GM23248 (cell line): ENCODE measurements around the gene CROCC2.

Experiments used
- EZH2 ChIP-seq: fragments of 200-600 bp; sonication (generic); IDR thresholded peaks from 2 replicates; pipeline ENCODE4 v1.6.1; 2018; ENCODE audit warnings: antibody characterized with exemption, mild to moderate bottlenecking; ENCODE audit not compliant: insufficient read depth, poor library complexity, severe bottlenecking
- EZH2phosphoT487 ChIP-seq: fragments of 200-600 bp; sonication (generic); IDR thresholded peaks from 2 replicates; pipeline ENCODE4 v1.6.1; 2018; ENCODE audit warnings: antibody characterized with exemption, moderate library complexity, mild to moderate bottlenecking, low read depth; ENCODE audit not compliant: insufficient read depth

GRCh38 chr2:240951045-240951594 lies 45.0 kb downstream of the CROCC2 start:
- no peak for TF ChIP-seq EZH2
- no peak for TF ChIP-seq EZH2phosphoT487
